HG02759 (cell line): ENCODE measurements around the gene RAPGEF5.

ENCODE experiments used
- ATAC-seq: cut with Tn5 transposase; IDR thresholded peaks from one replicate; pipeline ENCODE4 v1.9.1; 2021; ENCODE audit warnings: mild to moderate bottlenecking, moderate library complexity; ENCODE audit not compliant: unreplicated experiment

RAPGEF5 gene

GRCh38 chr7:22318376-22318775 lies 38.6 kb downstream of the RAPGEF5 start:
- no peak for ATAC-seq

GRCh38 chr7:22317632-22318031 lies 39.3 kb downstream of the RAPGEF5 start:
- ATAC-seq: no peak

DNA sequence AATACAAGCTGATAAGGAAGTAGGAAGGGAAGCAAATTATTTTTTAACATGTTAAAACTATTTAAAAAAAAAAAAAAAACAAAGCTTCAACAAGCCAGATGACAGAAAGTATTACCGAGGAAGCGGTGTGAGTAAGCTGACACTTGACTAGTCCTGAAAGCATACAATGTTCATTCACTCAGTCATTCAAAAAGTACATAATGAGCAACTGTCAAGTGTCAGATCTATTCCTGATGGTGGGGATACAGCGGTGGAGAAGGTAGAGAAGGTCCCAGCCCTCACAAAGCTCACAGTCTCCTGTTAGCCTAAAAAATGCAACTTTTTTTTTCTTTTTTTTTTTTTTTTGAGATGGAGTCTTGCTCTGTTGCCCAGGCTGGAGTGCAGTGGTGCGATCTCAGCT lies 40.0 kb downstream of the RAPGEF5 start:
- ATAC-seq: no peak

GRCh38 chr7:22307816-22308215 lies 49.1 kb downstream of the RAPGEF5 start:
- no peak for ATAC-seq

- no peak for ATAC-seq
Measured at GRCh38 chr7:22305706-22306105, 51.2 kb downstream of the RAPGEF5 start.

DNA sequence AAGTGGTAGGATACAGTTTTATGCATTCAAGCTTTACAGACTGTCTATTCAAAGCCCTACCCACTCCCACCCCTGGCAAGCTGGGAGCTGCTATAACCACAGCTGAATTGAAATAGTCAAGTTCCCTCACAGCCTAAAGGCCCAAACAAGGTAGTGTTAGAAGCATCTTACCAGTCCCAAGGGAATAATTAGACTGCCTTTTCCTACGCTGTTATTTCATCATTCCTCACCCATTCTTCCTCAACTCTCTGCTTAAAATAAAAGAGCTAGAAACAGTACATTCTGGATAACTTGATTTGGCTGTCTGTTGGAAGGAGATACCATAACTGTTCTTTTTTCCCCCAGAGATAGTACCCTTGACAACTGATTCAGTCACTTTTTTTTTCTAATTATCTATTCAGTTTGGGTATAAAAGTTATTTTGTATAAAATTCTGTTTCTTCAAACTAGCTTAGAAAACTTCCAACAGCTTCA lies 54.0 kb downstream of the RAPGEF5 start:
- peak; percentile 44 for ATAC-seq

DNA sequence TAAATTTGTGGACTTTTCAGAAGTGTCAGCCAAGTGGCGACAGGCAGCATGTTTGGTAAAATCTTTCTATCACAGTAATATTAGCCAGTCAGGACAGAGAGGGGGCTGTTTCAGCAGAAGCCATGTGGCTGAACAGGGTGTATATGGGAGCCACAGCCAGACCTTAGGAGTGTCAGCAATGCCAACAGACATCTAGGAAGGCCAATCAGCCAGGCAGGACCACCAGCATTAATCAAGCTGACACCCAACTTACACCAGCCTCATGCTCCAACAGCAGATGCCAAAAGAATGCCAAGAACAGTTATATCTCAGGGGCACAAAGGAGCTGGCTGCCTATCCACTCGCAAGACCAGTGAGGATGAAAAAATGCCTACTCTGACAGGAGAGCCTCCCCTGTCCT lies 54.8 kb downstream of the RAPGEF5 start:
- ATAC-seq: no peak

- no peak for ATAC-seq
Measured at GRCh38 chr7:22301790-22302189, 55.2 kb downstream of the RAPGEF5 start.

- ATAC-seq: no peak
Measured at GRCh38 chr7:22300839-22301238, 56.1 kb downstream of the RAPGEF5 start.

DNA sequence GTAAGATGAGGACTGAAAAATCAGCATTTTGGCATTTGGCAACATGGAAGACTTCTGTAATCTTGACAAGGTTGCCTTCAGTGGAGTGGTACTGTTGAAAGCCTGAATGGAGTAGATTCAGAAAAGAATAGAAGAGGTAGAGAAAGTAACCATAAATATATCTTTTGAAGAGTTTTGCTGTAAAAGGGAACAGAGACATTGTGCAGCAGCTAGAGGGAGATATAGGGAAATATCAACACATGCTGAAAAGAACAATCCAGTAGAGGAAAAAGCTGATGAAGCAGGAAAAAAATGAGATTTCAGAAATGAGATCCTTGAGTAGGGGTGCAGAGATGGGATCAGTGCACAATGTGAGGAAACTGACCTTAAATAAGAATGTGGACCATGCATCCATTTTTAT lies 60.0 kb downstream of the RAPGEF5 start:
- ATAC-seq: no peak

GRCh38 chr7:22296265-22296566 lies 60.7 kb downstream of the RAPGEF5 start:
- ATAC-seq: no peak

DNA sequence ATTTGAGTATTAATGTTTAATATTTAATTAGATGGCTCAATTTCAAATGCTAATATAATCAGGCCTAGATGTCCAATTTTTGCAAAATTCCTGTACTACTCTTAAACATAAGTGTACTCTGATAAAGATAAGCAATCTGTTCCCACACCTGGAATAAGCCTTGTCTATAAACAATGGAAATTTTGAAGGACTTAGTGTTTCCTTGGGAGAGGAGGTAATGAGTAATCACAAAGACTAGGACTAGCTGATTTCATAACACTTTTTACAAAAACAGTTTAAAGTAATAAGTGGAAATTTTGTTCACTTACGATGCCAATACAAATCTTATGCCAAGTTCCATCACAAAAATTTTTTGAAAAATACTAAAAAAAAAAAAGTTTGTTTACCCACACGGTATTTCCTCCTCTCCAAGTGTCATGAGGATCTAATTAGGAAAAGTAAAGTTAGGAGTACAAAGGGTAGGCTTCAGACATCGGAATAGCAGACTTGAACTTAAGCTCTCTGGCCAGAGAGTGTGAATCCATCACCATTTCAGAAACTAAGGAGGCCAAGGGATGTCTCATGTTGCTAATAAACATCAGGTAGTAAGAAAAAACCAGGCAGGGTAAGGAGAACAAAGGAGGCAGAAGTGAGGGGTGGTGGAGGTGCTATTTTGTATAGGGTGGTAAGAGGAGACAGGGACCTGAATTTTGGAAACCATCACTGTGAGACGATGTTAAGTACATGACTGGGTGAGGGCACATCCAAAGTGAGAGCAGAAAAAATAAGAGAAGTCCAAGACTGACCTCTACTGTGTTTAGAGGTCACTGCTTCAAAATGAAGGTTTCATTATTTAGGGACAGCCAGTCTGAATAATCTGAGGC lies 61.3 kb downstream of the RAPGEF5 start:
- ATAC-seq: no peak

- ATAC-seq: no peak
Measured at GRCh38 chr7:22292531-22292930, 64.4 kb downstream of the RAPGEF5 start.

- ATAC-seq: no peak
Measured at GRCh38 chr7:22291977-22292376, 65.0 kb downstream of the RAPGEF5 start.

GRCh38 chr7:22288202-22288601 lies 68.8 kb downstream of the RAPGEF5 start:
- ATAC-seq: no peak

DNA sequence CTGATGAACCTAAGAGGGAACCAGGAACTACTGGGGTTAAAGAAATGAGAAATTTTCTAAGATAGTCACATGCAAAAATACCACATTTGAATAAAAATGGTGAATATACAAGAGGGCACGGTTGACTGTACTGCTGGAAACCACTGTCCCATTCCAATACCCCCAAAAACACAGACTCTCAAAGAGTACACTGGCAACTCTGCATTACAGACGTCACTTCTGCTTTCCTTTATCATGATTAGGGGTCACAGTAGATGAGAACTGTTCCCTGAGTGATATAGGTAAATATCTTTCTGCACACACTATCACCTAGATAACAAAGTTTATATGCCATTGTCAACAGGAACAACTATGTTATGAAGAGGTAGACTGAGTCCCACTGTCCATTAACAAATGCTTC lies 69.5 kb downstream of the RAPGEF5 start:
- no peak for ATAC-seq

GRCh38 chr7:22286436-22286835 lies 70.5 kb downstream of the RAPGEF5 start:
- no peak for ATAC-seq

DNA sequence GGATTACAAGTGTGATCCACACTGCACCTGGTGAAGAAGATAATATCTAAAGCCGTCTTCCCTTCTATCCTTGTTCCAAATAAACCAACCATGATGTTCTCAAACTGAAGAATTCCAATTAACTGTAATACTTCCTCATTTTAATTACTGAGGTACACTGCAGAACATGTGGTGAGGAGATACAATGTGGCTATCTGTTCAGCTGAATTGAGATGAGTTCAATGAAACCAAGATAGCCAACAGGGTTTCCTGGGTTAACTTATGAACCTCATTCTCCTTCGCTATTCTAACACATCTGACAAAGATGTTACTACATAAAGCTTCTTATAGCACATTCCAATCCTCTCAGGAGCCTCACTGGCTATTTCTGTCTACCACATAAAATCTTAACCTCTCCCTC lies 75.5 kb downstream of the RAPGEF5 start:
- no peak for ATAC-seq

DNA sequence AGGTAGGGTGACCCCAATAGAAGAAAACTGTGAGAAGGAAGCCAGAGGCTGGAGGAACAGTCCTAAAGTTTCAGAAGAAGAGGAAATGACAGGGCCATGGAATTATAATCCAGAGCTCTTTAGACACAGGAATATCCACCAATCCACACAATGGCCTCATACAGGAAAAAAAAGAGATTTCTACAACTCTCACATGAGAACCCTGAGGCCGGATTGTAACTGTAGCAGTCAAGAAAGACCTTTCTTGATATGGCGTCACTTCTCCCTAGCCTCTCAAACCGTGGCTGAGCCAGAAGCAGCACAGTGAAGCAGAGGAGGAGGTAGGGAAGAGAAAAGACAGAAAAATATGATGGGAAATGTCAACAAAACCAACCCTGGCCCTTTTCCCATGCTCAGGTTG lies 76.9 kb downstream of the RAPGEF5 start:
- no peak for ATAC-seq

DNA sequence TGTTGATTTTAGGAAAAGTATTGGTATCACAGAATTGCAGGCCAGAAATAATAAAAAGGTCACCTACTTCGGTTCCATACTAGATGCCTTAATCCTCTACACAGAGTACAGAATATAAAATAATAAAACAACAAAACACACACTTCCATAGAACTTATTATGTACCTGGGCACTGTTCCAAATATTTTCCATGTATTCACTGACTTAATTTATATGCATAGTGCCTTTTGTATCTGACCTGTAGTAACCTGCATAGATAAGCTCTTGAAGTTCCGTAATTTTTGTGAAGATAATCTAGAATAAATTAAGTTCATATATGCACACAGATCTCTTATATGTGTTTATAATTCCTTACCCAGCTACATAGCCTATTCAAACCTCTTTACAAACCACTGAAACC lies 78.3 kb downstream of the RAPGEF5 start:
- ATAC-seq: no peak

- ATAC-seq: no peak
Measured at GRCh38 chr7:22277375-22277774, 79.6 kb downstream of the RAPGEF5 start.

DNA sequence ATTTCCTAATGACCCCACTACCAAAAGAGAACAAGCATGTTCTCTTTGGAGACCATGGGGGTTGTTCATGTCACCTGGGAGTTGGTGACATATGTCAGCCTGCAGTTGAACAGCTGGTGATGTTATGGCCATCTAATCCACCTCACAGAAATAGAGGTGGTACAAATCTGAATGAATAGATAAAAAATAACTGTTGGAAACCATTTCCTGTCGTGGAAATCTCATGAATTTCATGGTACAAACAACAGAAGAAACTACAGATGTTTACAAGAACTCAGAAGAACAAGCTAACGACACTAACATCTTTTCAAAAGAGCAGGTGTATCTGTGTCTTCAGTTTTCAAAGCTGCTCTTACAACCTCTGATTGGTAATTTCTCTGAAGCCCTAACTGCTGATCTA lies 81.3 kb downstream of the RAPGEF5 start:
- no peak for ATAC-seq

DNA sequence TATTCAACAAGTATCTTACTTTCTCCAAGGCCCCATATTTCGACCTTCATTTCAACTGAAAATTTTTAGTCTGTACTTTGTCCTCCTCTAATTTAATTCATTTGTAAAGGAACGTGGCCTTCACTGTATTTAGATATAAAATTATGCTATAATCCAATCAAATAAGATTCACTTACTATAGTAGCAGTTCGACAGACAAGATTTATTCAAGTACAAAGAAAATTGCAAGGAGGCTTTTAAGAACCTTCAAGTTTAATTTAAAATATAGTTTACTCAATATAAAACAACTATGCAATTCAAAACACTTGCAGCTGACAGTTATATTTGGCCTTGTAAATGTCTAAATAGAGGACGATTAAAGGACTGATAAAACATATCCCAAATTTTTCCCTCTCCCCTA lies 85.6 kb downstream of the RAPGEF5 start:
- no peak for ATAC-seq
